Measurements from ENCODE around the gene SCG3. TPM values are rescaled to one million over a fixed set of nuclear protein-coding genes. Genes with fewer than 3 reads are reported as not detected.
A peak's percentile ranks its signal among the peaks of the same experiment; 100 is the strongest.

Gene SCG3
- total RNA-seq, 1 donor from 2014 or later: not detected

DNA sequence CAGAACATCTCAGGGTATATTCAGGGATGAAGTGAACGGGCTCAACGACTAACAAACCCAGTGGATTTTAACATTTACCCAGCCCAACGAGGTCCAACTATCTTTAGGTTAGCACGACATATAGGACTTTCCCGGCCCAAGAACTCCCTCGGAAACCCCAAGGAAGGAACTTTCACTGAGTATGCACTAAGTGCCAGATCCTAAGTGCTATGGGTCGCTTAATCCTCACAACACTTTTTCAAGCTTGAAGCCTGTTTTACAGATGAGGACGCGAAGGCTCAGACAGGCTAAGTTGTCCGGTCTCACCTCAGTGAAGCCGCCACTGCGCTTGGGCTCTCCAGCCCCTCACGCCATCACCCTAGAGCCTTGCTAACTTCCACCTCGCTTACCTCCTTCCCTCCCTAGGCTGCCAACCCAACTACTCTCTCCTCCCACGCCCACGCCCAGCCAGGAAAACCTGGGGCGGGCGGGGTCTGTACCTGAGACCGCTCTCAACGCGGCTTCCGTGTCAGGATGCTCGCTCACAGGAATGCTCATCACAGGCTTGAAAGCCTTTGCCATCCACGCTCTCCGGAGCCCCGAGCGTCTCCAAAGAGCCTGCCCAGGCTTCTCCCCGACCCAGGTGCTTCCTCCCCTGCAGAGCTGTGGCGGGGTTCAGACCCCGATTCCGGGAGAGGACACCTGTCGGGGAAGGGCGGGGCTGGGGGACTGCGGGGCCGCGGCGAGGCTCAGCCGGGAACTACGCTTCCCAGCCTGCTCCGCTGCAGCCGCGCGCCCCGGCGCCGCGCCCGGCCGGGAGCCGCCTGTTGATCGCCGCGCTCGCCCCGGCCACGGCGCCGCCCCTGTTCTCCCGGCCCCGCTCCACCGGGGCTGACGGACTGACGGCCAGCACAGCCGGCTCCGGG is 69.7 kb downstream of the SCG3 start, which contains the start of gene TMOD2:
TMOD2 (plus strand) TSS at position 806 of the 905 bp plus-strand sequence. CDS start 14,845 bp downstream, outside the sequence.
- TF ChIP-seq, protein P1, sequence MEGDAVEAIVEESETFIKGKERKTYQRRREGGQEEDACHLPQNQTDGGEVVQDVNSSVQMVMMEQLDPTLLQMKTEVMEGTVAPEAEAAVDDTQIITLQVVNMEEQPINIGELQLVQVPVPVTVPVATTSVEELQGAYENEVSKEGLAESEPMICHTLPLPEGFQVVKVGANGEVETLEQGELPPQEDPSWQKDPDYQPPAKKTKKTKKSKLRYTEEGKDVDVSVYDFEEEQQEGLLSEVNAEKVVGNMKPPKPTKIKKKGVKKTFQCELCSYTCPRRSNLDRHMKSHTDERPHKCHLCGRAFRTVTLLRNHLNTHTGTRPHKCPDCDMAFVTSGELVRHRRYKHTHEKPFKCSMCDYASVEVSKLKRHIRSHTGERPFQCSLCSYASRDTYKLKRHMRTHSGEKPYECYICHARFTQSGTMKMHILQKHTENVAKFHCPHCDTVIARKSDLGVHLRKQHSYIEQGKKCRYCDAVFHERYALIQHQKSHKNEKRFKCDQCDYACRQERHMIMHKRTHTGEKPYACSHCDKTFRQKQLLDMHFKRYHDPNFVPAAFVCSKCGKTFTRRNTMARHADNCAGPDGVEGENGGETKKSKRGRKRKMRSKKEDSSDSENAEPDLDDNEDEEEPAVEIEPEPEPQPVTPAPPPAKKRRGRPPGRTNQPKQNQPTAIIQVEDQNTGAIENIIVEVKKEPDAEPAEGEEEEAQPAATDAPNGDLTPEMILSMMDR (IDR thresholded peaks at IDR 0.05; ENCODE audit: borderline replicate concordance): no peak
- no peaks in the 10 kb centered on the region for H3K9me3 ChIP-seq (replicated peaks)
- H3K27me3 ChIP-seq (ENCODE audit: low read depth): peaks cover 24% of the 10 kb centered on the region
- peak within 1 kb of the TSS; percentile 79 for H3K27ac ChIP-seq (replicated peaks)
- peak; percentile 52 for DNase-seq
- intact Hi-C loops (cut with micrococcal nuclease): no loop called here
- H3K4me3 ChIP-seq: peak within 1 kb of the TSS; percentile 76
- peaks cover 18% of the 10 kb centered on the region for H3K4me1 ChIP-seq
- H3K36me3 ChIP-seq: no peaks in the 10 kb centered on the region

DNA sequence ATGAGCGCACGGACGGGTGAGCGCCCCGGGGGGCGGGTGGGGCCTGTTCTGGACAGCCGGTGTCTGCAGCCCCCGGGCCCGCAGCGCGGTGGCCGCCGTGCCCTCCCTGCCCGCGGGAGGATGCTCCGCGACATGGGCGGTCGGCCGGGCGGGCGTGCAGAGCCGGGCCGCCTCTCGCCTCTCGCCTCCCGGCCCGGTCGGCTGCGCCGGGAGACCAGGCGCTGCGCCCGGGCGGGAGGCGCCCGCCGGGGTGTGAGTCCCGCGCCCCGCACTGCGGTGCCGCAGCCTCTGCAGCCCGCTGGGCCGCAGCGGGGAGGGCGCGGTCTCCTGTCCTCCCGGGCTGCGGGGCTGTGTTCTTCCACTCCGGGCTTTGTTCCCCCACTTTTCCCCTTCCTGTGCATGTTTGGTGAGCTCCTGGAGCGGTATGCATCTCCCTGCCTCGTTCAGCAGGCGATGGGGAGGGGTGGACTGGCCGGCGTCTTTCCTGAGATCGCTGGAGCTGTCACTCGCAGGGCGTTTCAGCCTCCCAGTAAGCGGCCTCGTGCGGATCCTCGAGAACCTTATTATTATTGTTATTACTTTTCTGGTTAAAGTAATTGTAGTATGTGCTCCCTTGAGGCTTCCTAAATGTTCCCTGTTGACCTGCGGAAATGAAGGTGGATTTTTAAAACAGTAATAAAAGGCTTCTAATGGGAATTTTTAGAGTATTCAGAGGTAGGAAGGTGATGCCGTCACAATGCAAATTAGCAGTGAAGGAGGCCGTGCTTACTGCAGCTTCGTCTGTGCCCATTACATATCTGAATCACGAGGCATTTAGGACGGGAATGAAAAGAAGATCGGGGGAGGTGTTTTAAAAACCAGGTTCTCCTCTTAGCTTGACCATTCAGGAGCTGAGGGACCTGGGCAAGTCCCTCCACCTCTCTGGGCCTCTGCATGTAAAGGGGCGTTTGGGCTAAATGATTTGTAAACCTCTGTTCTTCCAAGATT is 70.7 kb downstream of the SCG3 start:
- TF ChIP-seq, protein P1 (IDR thresholded peaks at IDR 0.05; ENCODE audit: borderline replicate concordance): no peak
- no peaks in the 10 kb centered on the region for H3K36me3 ChIP-seq
- peak overlapping the region; percentile 79 for H3K27ac ChIP-seq (replicated peaks)
- H3K4me1 ChIP-seq: peaks cover 22% of the 10 kb centered on the region
- H3K4me3 ChIP-seq: peak overlapping the region; percentile 76
- intact Hi-C loops (cut with micrococcal nuclease): no loop called here
- H3K9me3 ChIP-seq (replicated peaks): no peaks in the 10 kb centered on the region
- peaks cover 17% of the 10 kb centered on the region for H3K27me3 ChIP-seq (ENCODE audit: low read depth)
- peak; percentile 31 for DNase-seq

DNA sequence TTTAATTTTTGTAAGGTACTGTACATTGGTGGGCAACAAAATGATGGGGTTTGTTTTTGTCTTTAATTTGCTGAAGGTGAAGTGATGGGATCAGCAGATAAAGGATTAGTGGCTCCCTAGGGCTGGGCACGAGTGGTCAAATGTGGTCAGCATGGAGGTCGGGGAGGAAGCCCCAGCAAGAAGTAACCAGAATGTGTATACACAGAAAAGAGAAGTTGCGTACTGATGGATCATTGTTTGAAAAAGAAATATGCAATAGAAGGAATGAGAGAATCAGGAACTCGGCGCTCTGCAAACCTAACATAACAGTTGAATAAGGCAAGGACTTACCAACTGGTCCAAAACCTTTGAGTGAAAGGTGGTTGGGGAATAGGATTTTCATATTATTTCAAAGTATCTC is 71.6 kb downstream of the SCG3 start:
- intact Hi-C loops (cut with micrococcal nuclease): no loop called here

DNA sequence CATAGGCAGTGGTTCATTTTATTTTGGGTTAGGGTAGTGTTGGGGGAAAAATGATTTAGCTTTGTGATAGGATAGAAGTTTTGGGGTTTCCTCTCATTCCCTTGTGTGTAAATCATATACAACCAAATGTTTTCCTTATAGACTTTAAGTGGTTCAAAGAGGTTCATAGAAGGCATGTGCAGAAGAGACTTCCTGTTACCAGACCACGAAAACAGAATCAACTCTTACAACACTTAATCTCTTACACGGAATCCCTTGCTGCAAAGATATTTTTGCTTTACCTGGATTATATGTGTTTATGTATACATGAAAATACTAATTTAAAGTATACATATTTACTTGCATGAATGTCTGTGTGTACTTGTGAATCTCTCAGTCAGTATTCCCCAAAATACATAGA is 73.0 kb downstream of the SCG3 start:
- no peaks in the 10 kb centered on the region for H3K9me3 ChIP-seq (replicated peaks)
- DNase-seq: no peak
- peaks cover 39% of the 10 kb centered on the region for H3K4me1 ChIP-seq
- no peaks in the 10 kb centered on the region for H3K27me3 ChIP-seq (ENCODE audit: low read depth)
- no peak overlapping the region for H3K27ac ChIP-seq (replicated peaks)
- no peak overlapping the region for H3K4me3 ChIP-seq
- H3K36me3 ChIP-seq: no peaks in the 10 kb centered on the region
- TF ChIP-seq, protein P1 (IDR thresholded peaks at IDR 0.05; ENCODE audit: borderline replicate concordance): no peak
- intact Hi-C loops (cut with micrococcal nuclease): no loop called here

More for the DNA sequence above, 71.6 kb downstream of the SCG3 start:
- Histone ChIP-seq H3K9me3 (replicated peaks) (no peaks in the 10 kb centered on the region), H3K4me3 (peak overlapping the region; percentile 76), H3K27ac (replicated peaks) (no peak overlapping the region), H3K27me3 (ENCODE audit: low read depth) (peaks cover 9% of the 10 kb centered on the region), H3K36me3 (no peaks in the 10 kb centered on the region), H3K4me1 (peaks cover 25% of the 10 kb centered on the region)
- DNase-seq: no peak
- TF ChIP-seq, protein P1 (IDR thresholded peaks at IDR 0.05; ENCODE audit: borderline replicate concordance): no peak

DNA sequence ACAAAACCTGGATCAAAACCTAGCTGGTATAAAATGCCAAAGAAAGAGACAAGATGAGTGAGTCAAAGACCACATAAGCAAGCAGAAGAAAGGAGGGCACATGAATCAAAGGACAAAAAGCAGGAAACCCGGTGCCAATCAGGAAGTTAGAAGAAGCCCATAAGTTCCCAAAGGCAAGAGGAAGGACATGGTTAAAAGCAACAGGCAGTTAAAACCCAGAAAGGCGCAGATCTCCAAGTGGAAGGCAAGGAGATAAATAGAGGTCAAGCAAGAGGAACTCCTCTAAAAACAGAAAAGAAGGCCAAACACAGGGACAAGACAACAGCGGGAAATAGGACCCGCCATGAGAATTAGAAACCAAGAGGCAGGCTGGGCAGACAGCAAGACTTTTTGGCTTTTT is 74.5 kb downstream of the SCG3 start:
- no peaks in the 10 kb centered on the region for H3K9me3 ChIP-seq (replicated peaks)
- H3K36me3 ChIP-seq: no peaks in the 10 kb centered on the region
- no peak for DNase-seq
- peaks cover 47% of the 10 kb centered on the region for H3K4me1 ChIP-seq
- H3K4me3 ChIP-seq: no peak overlapping the region
- H3K27ac ChIP-seq (replicated peaks): peak overlapping the region; percentile 13
- H3K27me3 ChIP-seq (ENCODE audit: low read depth): no peaks in the 10 kb centered on the region
- TF ChIP-seq, protein P1 (IDR thresholded peaks at IDR 0.05; ENCODE audit: borderline replicate concordance): no peak
- intact Hi-C loops (cut with micrococcal nuclease): no loop called here
